ENCODE results near the gene TMEM239.
A peak's percentile ranks its signal among the peaks of the same experiment; 100 is the strongest.
"Not testable (repeated sequence)": the region's sequence is repeated elsewhere in the genome, so short reads cannot be mapped to it uniquely, and the experiment has no call there.

TMEM239 gene

DNA sequence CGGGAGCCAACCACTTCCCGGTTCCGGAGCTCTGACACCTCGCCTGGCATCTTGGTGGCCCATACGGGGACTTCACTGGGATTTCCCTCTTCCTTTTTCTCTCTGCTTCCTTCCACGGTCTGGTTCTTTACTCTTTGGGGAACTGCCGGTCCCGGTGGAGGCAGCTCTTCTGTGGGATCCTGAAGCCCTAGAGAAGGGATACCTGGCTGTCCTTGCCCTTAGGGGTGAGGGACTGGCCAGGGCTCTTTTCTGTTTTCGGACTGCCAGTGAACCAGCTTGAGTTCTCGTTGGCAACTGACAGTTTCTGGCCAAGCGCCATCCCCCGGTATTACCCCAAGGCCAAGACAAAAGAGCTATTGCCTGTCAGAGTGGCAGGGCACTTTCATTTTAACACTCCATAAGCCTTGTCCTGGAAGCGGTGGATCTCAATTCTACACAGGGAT is 14.9 kb upstream of the TMEM239 start:
- peak overlapping the region; percentile 75 for H3K4me3 ChIP-seq (ENCODE audit: low read depth, low read length)
- H3K9ac ChIP-seq (ENCODE audit: low read depth, low read length) = no peak overlapping the region
- peaks cover 5% of the 10 kb centered on the region for H3K4me1 ChIP-seq (ENCODE audit: control insufficient read depth, insufficient read depth, low read length)
- peaks cover 60% of the 10 kb centered on the region for H3K27me3 ChIP-seq (ENCODE audit: control insufficient read depth, insufficient read depth, low read length)
- peaks cover 15% of the 10 kb centered on the region for H3K36me3 ChIP-seq (ENCODE audit: control insufficient read depth, insufficient read depth, low read length)
- no peaks in the 10 kb centered on the region for H3K9me3 ChIP-seq (ENCODE audit: control insufficient read depth, insufficient read depth, low read length)

DNA sequence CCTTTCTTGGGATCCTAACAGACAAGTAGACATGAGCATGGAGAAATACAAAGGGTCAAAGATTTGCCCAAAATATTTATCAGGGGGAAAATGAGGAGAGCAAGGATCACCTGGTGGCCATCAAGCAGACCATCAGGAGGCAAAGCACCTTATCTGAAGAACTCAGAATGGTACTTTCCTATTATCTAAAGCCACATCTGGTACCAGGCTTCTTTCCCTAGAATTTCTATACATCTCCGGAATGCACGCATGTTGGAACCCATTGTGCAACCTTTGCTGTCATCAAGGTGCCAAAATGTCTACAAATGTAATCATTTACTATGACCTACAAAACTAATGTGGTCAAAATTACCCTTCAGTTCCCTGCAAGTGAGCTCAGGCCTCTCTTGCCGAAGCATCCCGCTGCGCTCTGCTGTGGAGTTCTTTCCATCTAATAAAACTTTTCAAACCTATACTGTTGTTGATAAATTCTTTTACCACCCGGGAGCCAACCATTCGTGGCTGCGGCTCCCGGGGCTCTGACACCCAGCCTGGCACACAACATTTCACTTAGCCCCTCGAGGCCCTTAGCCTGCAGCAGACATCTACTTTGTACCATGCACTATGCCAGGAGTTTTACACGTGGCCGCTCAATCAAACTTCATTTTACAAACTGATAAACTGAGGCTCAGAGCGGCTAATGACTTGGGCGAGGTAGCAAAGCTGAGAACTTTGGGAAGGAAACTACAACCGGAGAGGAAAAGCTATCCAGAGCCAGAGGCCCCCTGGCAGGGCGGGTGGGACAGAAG is 11.9 kb upstream of the TMEM239 start:
- Histone ChIP-seq H3K4me1 (ENCODE audit: control insufficient read depth, insufficient read depth, low read length) (peaks cover 2% of the 10 kb centered on the region), H3K4me3 (ENCODE audit: low read depth, low read length) (peak overlapping the region; percentile 13), H3K36me3 (ENCODE audit: control insufficient read depth, insufficient read depth, low read length) (no peaks in the 10 kb centered on the region), H3K27me3 (ENCODE audit: control insufficient read depth, insufficient read depth, low read length) (peaks cover 73% of the 10 kb centered on the region), H3K9ac (ENCODE audit: low read depth, low read length) (no peak overlapping the region), H3K9me3 (ENCODE audit: control insufficient read depth, insufficient read depth, low read length) (no peaks in the 10 kb centered on the region)

DNA sequence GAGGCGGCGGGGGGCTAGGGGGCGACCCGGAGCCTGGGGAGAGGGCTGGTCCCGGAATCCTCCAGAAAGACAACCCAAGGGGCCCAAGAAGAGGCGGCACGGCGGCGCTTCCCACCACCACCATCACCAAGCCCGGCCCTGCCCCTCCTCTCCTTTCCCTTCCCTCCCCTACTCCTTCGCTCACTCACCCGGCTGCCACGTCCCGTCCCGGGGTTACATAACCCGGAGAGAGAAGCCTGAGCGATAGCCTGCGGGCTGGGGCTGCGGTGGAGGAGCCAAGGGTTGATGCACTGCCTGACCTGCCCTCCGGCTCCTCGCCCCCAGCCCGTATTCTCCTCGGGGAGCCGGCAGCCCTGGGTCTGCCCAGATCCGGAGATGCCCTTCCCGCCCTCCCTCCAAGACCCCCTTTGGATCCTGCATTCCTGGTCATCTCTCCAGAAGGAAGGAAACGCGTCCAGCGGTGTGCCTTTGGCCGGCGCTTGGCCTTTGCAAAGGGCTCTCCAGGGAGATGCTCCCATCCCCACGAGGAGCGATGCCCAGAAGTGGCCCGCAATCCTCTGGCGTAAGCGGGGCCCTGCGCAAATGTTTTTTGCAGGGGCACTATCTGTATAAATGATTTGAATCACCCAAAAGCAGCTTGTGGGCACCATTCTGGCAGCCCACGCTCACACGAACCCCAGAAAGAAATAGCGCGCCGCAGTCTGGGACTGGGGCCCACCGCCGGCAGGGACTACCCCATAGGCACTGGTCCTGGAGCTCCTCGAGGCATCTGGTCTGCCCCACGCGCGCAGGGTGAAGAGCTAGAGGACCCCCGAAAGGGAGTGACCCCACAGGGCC is 11.1 kb upstream of the TMEM239 start:
- H3K9ac ChIP-seq (ENCODE audit: low read depth, low read length) = no peak overlapping the region
- peak overlapping the region; percentile 41 for H3K4me3 ChIP-seq (ENCODE audit: low read depth, low read length)
- peaks cover 73% of the 10 kb centered on the region for H3K27me3 ChIP-seq (ENCODE audit: control insufficient read depth, insufficient read depth, low read length)
- H3K9me3 ChIP-seq (ENCODE audit: control insufficient read depth, insufficient read depth, low read length) = no peaks in the 10 kb centered on the region
- no peaks in the 10 kb centered on the region for H3K36me3 ChIP-seq (ENCODE audit: control insufficient read depth, insufficient read depth, low read length)
- H3K4me1 ChIP-seq (ENCODE audit: control insufficient read depth, insufficient read depth, low read length) = peaks cover 2% of the 10 kb centered on the region

DNA sequence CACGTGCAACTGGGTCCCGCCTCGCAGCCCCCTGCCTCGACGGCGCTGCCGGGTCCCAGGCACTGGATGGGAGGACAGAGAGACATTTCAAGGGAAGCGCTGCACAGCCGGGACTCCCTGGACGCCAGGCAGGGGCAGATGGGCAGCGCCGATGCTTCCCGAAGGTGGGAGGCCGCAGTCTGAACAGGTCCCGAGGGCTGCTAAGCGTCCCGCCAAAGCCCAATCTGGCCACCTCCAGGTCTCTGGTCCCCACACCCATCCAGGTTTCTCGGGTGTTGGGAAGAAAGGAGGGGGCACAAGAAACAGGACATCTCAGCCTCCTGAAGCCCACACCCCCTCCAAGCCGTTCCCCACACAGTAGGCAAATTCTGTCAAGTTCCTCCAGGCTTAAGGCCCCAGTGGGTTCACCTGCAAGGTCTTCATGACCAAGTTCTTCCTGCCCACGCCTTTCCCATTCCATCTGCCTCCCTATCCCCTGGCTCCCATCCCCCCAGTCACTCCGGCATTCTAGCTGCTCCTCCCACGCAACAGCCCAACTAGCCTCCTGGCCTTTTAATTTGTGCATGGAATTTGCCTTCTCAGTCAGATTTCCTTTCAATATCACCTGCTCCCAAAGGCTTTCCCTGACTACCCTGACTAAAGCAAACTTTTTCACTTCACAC is 10.3 kb upstream of the TMEM239 start:
- no peaks in the 10 kb centered on the region for H3K9me3 ChIP-seq (ENCODE audit: control insufficient read depth, insufficient read depth, low read length)
- H3K36me3 ChIP-seq (ENCODE audit: control insufficient read depth, insufficient read depth, low read length) = no peaks in the 10 kb centered on the region
- no peak overlapping the region for H3K9ac ChIP-seq (ENCODE audit: low read depth, low read length)
- peaks cover 71% of the 10 kb centered on the region for H3K27me3 ChIP-seq (ENCODE audit: control insufficient read depth, insufficient read depth, low read length)
- peaks cover 2% of the 10 kb centered on the region for H3K4me1 ChIP-seq (ENCODE audit: control insufficient read depth, insufficient read depth, low read length)
- H3K4me3 ChIP-seq (ENCODE audit: low read depth, low read length) = peak overlapping the region; percentile 41

DNA sequence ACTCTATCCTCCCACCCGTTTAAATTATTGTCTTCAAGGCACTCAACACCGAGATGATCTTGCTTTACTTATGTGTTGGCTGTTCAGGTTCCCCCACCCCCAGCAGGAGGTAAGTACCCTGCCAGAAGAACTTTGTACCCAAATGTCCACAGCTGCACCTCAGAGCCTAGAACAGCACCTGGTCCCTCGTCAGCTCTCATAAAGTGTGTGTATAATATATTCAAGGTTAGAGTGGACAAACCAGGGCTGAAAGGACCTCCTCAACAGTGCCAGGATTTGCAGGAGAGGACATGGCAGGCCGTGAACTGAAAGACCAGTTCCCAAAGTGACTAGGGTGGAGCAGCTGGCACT is 9.8 kb upstream of the TMEM239 start:
- Histone ChIP-seq H3K27me3 (ENCODE audit: control insufficient read depth, insufficient read depth, low read length) (peaks cover 65% of the 10 kb centered on the region), H3K9me3 (ENCODE audit: control insufficient read depth, insufficient read depth, low read length) (no peaks in the 10 kb centered on the region), H3K4me1 (ENCODE audit: control insufficient read depth, insufficient read depth, low read length) (peaks cover 1% of the 10 kb centered on the region), H3K36me3 (ENCODE audit: control insufficient read depth, insufficient read depth, low read length) (no peaks in the 10 kb centered on the region), H3K4me3 (ENCODE audit: low read depth, low read length) (no peak overlapping the region), H3K9ac (ENCODE audit: low read depth, low read length) (no peak overlapping the region)

DNA sequence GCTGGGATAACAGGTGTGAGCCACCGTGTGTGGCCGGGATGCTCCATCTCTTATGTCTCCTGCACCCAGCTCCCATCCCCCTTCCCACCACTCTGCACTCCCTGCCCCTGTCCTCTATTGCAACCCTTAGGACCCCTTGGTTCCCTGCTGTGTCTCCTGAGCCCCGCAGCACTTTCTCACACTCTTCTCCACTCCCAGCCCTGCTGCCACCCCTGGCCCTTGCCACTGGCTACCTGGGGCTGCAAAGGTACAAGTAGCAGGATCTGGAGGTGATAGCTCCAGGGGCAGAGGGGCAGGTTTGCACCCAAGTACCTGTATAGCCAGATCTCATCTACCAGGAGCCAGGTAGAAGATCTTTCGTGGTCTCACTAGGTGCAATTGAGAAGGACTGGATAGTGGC is 9.1 kb upstream of the TMEM239 start:
- Histone ChIP-seq H3K9ac (ENCODE audit: low read depth, low read length) (no peak overlapping the region), H3K4me1 (ENCODE audit: control insufficient read depth, insufficient read depth, low read length) (no peaks in the 10 kb centered on the region), H3K36me3 (ENCODE audit: control insufficient read depth, insufficient read depth, low read length) (no peaks in the 10 kb centered on the region), H3K9me3 (ENCODE audit: control insufficient read depth, insufficient read depth, low read length) (no peaks in the 10 kb centered on the region), H3K4me3 (ENCODE audit: low read depth, low read length) (no peak overlapping the region), H3K27me3 (ENCODE audit: control insufficient read depth, insufficient read depth, low read length) (peaks cover 59% of the 10 kb centered on the region)

DNA sequence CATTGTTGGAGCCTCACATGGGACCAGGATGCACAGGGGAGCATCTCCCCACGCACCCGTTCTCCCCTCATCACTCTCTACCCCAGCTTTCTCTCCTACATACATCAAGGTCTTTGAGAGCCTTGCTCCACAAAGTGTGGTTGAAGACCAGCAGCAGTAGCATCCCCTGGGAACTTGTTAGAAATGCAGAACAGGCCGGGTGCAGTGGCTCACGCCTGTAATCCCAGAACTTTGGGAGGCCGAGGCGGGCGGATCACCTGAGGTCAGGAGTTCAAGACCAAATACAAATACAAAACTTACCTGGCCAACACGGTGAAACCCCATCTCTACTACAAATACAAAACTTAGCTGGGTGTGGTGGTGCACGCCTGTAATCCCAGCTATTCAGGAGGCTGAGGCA is 8.2 kb upstream of the TMEM239 start:
- H3K4me1 ChIP-seq (ENCODE audit: control insufficient read depth, insufficient read depth, low read length); H3K9ac ChIP-seq (ENCODE audit: low read depth, low read length); H3K36me3 ChIP-seq (ENCODE audit: control insufficient read depth, insufficient read depth, low read length); H3K9me3 ChIP-seq (ENCODE audit: control insufficient read depth, insufficient read depth, low read length); H3K4me3 ChIP-seq (ENCODE audit: low read depth, low read length): not testable (repeated sequence)
- H3K27me3 ChIP-seq (ENCODE audit: control insufficient read depth, insufficient read depth, low read length) = peaks cover 49% of the 10 kb centered on the region

DNA sequence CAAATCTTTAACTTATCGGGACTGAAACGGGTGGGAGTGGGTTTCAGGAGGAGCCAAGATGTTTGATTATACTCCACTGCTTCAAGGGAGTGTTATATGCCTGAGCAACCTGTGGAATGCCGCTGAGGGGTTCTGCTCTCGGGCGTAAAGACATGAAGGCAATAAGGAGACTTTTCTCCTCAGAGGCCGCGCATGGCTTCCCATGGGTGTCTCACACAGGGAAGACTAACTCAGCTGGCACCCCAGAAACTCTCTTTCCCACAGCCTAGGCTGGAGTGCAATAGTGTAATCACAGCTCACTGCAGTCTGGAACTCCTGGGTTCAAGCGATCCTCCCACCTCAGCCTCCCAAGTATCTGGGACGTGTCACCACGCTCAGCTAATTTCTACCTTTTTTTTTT is 6.5 kb upstream of the TMEM239 start:
- Histone ChIP-seq H3K9ac (ENCODE audit: low read depth, low read length) (no peak overlapping the region), H3K36me3 (ENCODE audit: control insufficient read depth, insufficient read depth, low read length) (no peaks in the 10 kb centered on the region), H3K4me1 (ENCODE audit: control insufficient read depth, insufficient read depth, low read length) (no peaks in the 10 kb centered on the region), H3K27me3 (ENCODE audit: control insufficient read depth, insufficient read depth, low read length) (peaks cover 32% of the 10 kb centered on the region), H3K9me3 (ENCODE audit: control insufficient read depth, insufficient read depth, low read length) (no peaks in the 10 kb centered on the region), H3K4me3 (ENCODE audit: low read depth, low read length) (no peak overlapping the region)

DNA sequence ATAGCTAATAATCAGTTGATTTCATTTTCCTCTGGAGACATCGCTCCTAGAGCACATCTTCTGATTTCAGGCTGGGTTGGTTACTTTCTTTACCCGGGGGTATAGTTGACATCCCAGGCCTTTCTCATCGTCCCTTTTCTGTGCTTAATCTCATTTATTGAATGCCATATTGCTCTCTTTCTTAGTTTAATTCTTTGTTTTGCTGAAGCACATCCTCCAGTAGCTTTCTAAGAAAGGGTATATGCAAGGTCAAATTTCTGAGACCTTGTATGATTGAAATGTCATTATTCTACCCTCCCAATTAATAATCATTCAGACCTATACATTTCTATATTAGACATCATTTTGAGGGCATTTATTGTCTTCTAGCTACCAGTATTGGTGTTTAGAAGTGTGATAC is 4.0 kb upstream of the TMEM239 start:
- no peak overlapping the region for H3K9ac ChIP-seq (ENCODE audit: low read depth, low read length)
- no peak overlapping the region for H3K4me3 ChIP-seq (ENCODE audit: low read depth, low read length)
- H3K27me3 ChIP-seq (ENCODE audit: control insufficient read depth, insufficient read depth, low read length) = peaks cover 7% of the 10 kb centered on the region
- no peaks in the 10 kb centered on the region for H3K9me3 ChIP-seq (ENCODE audit: control insufficient read depth, insufficient read depth, low read length)
- H3K36me3 ChIP-seq (ENCODE audit: control insufficient read depth, insufficient read depth, low read length) = no peaks in the 10 kb centered on the region
- H3K4me1 ChIP-seq (ENCODE audit: control insufficient read depth, insufficient read depth, low read length) = no peaks in the 10 kb centered on the region

DNA sequence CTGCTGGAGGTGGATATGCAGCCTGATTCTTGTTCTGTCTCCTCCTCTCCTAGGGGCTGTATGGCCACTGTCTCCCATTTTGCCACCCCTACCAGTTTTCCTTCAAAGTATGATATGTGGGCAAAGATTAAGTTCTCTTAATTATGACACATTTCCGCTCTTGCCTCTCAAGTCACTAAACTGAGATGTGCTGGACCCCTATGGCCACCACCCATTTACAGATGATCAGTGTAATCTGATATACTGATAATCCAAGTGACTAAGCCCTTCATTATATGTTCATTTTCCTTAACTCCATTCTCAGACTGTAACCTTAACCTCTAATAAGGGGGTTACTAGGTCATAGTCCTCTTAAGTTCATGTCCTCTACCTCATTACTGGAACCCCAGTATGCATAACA is 2.1 kb upstream of the TMEM239 start:
- Histone ChIP-seq H3K36me3 (ENCODE audit: control insufficient read depth, insufficient read depth, low read length) (no peaks in the 10 kb centered on the region), H3K4me1 (ENCODE audit: control insufficient read depth, insufficient read depth, low read length) (no peaks in the 10 kb centered on the region), H3K9ac (ENCODE audit: low read depth, low read length) (no peak overlapping the region), H3K4me3 (ENCODE audit: low read depth, low read length) (no peak overlapping the region), H3K27me3 (ENCODE audit: control insufficient read depth, insufficient read depth, low read length) (peaks cover 9% of the 10 kb centered on the region), H3K9me3 (ENCODE audit: control insufficient read depth, insufficient read depth, low read length) (no peaks in the 10 kb centered on the region)

DNA sequence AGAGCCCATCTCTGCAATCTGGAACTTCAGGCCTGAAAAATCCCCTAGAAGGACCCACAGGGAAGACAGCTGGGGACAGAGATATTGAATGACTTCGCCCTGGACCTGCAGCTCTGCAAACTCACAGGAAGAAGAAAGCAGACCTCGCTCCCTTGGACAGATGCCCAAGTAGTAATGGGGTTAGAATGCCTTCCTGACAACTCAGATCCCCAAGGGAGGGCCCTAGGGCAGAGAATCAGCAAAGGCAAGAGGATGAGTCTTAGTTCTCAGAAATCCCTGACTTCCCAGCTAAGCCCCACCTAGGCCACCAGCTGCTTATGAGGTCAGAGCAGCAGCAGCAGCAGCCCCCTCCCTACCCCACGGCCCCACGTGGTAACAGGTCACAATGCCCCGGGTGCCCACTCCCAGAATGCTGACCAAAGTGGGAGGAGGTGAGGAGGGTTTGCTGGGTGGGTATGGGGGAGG is 1.5 kb upstream of the TMEM239 start, which contains the start of gene C20orf141:
TSS of gene C20orf141 (plus strand) at position 401 of the 465 bp plus-strand sequence. CDS start 198 bp downstream, outside the sequence.
- H3K4me1 ChIP-seq (ENCODE audit: control insufficient read depth, insufficient read depth, low read length) = no peaks in the 10 kb centered on the region
- no peaks in the 10 kb centered on the region for H3K9me3 ChIP-seq (ENCODE audit: control insufficient read depth, insufficient read depth, low read length)
- peaks cover 13% of the 10 kb centered on the region for H3K27me3 ChIP-seq (ENCODE audit: control insufficient read depth, insufficient read depth, low read length)
- no peaks in the 10 kb centered on the region for H3K36me3 ChIP-seq (ENCODE audit: control insufficient read depth, insufficient read depth, low read length)
- no peak within 1 kb of the TSS for H3K9ac ChIP-seq (ENCODE audit: low read depth, low read length)
- H3K4me3 ChIP-seq (ENCODE audit: low read depth, low read length) = no peak within 1 kb of the TSS

Measured in iPS-15b (cell line).